PC-3 (cell line): ENCODE data around the gene DNHD1. TPM values are rescaled to one million over a fixed set of nuclear protein-coding genes. Genes with fewer than 3 reads are reported as not detected.

Experiments
- ATAC-seq: fragments of 200-7000 bp; cut with Tn5 transposase; 2 replicates; pipeline ENCODE4 v1.9.1; 2020; ENCODE audit warnings: mild to moderate bottlenecking, moderate library complexity
- BruUV-seq: library from RNA; stranded (reverse); fragments of 400-500 nt; replicated peaks from 2 replicates; lab custom pipeline; 2021; lab: Mats Ljungman, UMichigan
- CTCF ChIA-PET: fragments of 300-600 bp; sonication (Branson Sonifier 250); formaldehyde crosslinking; loops from one replicate; lab custom pipeline; 2022; ENCODE audit warnings: antibody characterized with exemption; lab: Charles Lee
- POLR2A ChIA-PET: fragments of 300-600 bp; sonication (Branson Sonifier 250); formaldehyde crosslinking; loops from one replicate; lab custom pipeline; 2022; ENCODE audit warnings: antibody characterized with exemption; ENCODE audit not compliant: unreplicated experiment; lab: Charles Lee
- DNase-seq: peaks from one replicate; pipeline ENCODE4 v3.0.0-alpha.2; 2015
- H2AFZ ChIP-seq: fragments of 300-600 bp; sonication (generic); 2 replicates; pipeline ENCODE4 v1.6.0; 2016; ENCODE audit warnings: antibody characterized with exemption, low read length
- H3F3A ChIP-seq: fragments of 300-600 bp; sonication (generic); one replicate; pipeline ENCODE4 v1.6.0; 2017; ENCODE audit warnings: antibody characterized with exemption, low read length, control low read depth, mild to moderate bottlenecking; ENCODE audit not compliant: unreplicated experiment
- H3K27ac ChIP-seq: fragments of 300-600 bp; sonication (generic); 2 replicates; pipeline ENCODE4 v1.5.1; 2016; ENCODE audit warnings: mild to moderate bottlenecking, low read length
- H3K27me3 ChIP-seq: fragments of 300-600 bp; sonication (generic); 2 replicates; pipeline ENCODE4 v1.6.1; 2016; ENCODE audit warnings: low read length, mixed read lengths
- H3K36me3 ChIP-seq: fragments of 300-600 bp; sonication (generic); 2 replicates; pipeline ENCODE4 v1.6.1; 2016; ENCODE audit warnings: low read depth, mixed run types, low read length, mixed read lengths
- H3K4me1 ChIP-seq: fragments of 300-600 bp; sonication (generic); 2 replicates; pipeline ENCODE4 v1.5.1; 2016; ENCODE audit warnings: low read length; ENCODE audit not compliant: insufficient read depth
- H3K4me2 ChIP-seq: fragments of 300-600 bp; sonication (generic); 2 replicates; pipeline ENCODE4 v1.6.0; 2016; ENCODE audit warnings: low read length
- H3K4me3 ChIP-seq: fragments of 300-600 bp; sonication (generic); 2 replicates; pipeline ENCODE4 v1.5.1; 2016; ENCODE audit warnings: mild to moderate bottlenecking, low read length, mixed read lengths
- H3K79me2 ChIP-seq: fragments of 300-600 bp; sonication (generic); 2 replicates; pipeline ENCODE4 v1.6.1; 2017; ENCODE audit warnings: low read length, mixed read lengths
- H3K9ac ChIP-seq: fragments of 300-600 bp; sonication (generic); 2 replicates; pipeline ENCODE4 v1.6.0; 2016; ENCODE audit warnings: mild to moderate bottlenecking, low read length
- H3K9me2 ChIP-seq: fragments of 300-600 bp; sonication (generic); replicated peaks from 2 replicates; pipeline ENCODE4 v1.6.1; 2016; ENCODE audit warnings: mixed run types, low read length, mixed read lengths
- H3K9me3 ChIP-seq: fragments of 300-600 bp; sonication (generic); 2 replicates; pipeline ENCODE4 v1.6.1; 2016; ENCODE audit warnings: low read length, mixed read lengths
- H4K20me1 ChIP-seq: fragments of 300-600 bp; sonication (generic); 2 replicates; pipeline ENCODE4 v1.6.1; 2016; ENCODE audit warnings: low read length, mixed read lengths
- EZH2 ChIP-seq: fragments of 300-600 bp; sonication (generic); IDR thresholded peaks from one replicate; pipeline ENCODE4 v1.6.1; 2017; ENCODE audit warnings: antibody characterized with exemption, mild to moderate bottlenecking, low read length; ENCODE audit not compliant: unreplicated experiment
- EZH2phosphoT487 ChIP-seq: fragments of 300-600 bp; sonication (generic); IDR thresholded peaks from 2 replicates; pipeline ENCODE4 v1.6.1; 2018; ENCODE audit warnings: mild to moderate bottlenecking, antibody characterized with exemption, low read length, borderline replicate concordance
- intact Hi-C: fragments of 100-400 bp; cut with micrococcal nuclease; formaldehyde crosslinking; loops from 2 replicates; pipeline ENCODE4 v1.9.0; 2023
- total RNA-seq: library from RNA; depleted of rRNA; stranded (reverse); fragments of >200 nt; gene quantifications from 2 replicates; pipeline ENCODE4 v1.2.3, GENCODE V29; 2014
- TF ChIP-seq, protein P1 (sequence below): fragments of 300-600 bp; sonication (generic); conservative IDR thresholded peaks from 2 replicates; pipeline ENCODE4 v1.5.1; 2017; ENCODE audit warnings: antibody characterized with exemption, low read depth, mild to moderate bottlenecking, low read length

Gene DNHD1
- total RNA-seq, 1 experiment from 2014 or later: 9.3 TPM

DNA sequence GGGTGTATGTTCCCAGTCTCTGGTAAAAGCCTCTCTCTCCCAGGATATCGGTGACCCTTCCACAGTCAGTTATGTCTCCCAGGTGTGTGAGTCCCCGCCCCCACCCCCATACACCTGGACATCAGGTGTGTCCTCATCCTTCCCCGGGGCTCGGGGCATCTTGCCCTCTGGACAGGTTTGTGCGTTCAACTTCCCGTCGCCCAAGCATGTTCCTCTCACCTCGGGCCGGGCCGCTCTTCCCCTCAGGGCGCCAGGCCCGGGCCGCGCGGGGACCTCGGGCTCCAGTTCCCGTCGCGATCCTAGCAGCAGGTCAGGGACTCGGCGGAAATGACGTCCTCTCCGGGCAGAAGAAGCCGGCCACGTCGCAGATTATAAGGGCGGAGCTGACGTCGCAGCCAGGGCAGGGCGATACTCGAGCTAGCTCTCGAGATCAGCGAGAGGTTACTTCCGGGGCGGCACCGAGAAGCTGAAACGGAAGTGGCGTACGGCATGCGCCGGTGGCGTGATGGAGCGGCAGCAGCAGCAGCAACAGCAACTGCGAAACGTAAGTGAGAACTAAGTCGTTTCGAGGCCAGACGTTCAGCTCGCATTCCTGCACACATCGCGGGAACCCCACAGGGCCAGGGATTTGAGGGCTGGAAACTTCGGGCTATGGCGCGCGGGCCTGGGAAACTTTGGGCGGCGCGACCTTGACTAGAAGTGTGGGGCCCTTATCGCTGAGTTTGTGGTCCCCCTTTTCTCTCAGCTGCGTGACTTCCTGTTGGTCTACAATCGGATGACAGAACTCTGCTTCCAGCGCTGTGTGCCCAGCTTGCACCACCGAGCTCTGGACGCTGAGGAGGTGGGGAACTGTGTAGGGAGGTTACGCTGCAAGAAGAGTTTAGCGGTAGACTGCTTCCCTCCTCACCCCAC, 15.8 kb upstream of the DNHD1 start, which contains the start of the genes ARFIP2 and TIMM10B:
TSS of gene ARFIP2 (minus strand) at position 320 of the 912 bp plus-strand sequence. CDS start 910 bp downstream, outside the sequence.
TSS of gene TIMM10B (plus strand) at position 490 of the 912 bp plus-strand sequence. CDS start at position 506, 16 bp downstream.
- no peaks in the 10 kb centered on the region for H3F3A ChIP-seq
- H3K79me2 ChIP-seq: peaks cover 57% of the 10 kb centered on the region

DNA sequence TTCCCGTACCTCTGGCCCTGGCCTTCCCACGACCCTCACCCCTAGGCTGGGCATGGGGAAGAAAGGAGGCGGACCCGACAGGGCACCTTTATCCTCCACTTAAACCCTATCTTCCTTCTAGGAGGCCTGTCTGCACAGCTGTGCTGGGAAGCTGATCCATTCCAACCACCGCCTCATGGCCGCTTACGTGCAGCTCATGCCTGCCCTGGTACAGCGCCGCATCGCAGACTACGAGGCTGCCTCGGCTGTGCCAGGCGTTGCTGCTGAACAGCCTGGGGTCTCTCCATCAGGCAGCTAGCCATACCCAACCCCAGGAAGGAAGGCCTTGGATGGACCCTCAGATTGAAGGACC, 15.2 kb upstream of the DNHD1 start:
- Histone ChIP-seq H3K27ac (peak overlapping the region; percentile 73), H3K27me3 (no peaks in the 10 kb centered on the region), H3K36me3 (peaks cover 47% of the 10 kb centered on the region), H3K4me3 (peak overlapping the region; percentile 95), H3K9me2 (no peaks in the 10 kb centered on the region), H3K4me1 (peaks cover 12% of the 10 kb centered on the region), H4K20me1 (no peaks in the 10 kb centered on the region), H3K79me2 (peaks cover 57% of the 10 kb centered on the region), H3K9me3 (no peaks in the 10 kb centered on the region), H3K4me2 (peak overlapping the region; percentile 92), H2AFZ (peak overlapping the region; percentile 73), H3F3A (no peaks in the 10 kb centered on the region), H3K9ac (peak overlapping the region; percentile 96)
- ChIA-PET CTCF (interaction anchor here (0.5 to 0.8 kb wide), 2 partner anchors 103 to 186 kb away, joined by 8 read pairs; no protein-coding TSS in a partner anchor), POLR2A (no interaction called here)
- ATAC-seq (peak; percentile 3; the same call in 1 of the 2 replicates), DNase-seq (no peak)
- intact Hi-C loops: loop anchor here (1.0 to 5.0 kb wide), 3 partner anchors 120 to 201 kb away; partner anchors contain the start of genes ILK, MRPL17 and RRP8
- BruUV-seq: no TSS peak
- TF ChIP-seq EZH2phosphoT487: no peak
- TF ChIP-seq EZH2: no peak
- TF ChIP-seq, protein P1, sequence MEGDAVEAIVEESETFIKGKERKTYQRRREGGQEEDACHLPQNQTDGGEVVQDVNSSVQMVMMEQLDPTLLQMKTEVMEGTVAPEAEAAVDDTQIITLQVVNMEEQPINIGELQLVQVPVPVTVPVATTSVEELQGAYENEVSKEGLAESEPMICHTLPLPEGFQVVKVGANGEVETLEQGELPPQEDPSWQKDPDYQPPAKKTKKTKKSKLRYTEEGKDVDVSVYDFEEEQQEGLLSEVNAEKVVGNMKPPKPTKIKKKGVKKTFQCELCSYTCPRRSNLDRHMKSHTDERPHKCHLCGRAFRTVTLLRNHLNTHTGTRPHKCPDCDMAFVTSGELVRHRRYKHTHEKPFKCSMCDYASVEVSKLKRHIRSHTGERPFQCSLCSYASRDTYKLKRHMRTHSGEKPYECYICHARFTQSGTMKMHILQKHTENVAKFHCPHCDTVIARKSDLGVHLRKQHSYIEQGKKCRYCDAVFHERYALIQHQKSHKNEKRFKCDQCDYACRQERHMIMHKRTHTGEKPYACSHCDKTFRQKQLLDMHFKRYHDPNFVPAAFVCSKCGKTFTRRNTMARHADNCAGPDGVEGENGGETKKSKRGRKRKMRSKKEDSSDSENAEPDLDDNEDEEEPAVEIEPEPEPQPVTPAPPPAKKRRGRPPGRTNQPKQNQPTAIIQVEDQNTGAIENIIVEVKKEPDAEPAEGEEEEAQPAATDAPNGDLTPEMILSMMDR: no peak

More for the DNA sequence above, 15.8 kb upstream of the DNHD1 start, which contains the start of the genes ARFIP2 and TIMM10B:
- peak; percentile 95 for ATAC-seq
- ChIA-PET POLR2A (interaction anchor here (0.6 to 1.0 kb wide), 5 partner anchors 25 to 883 kb away, joined by 3 to 4 read pairs (median 3); partner anchors contain the start of gene MRPL17), CTCF (interaction anchor here (0.5 to 0.8 kb wide), 2 partner anchors 103 to 187 kb away, joined by 8 read pairs; no protein-coding TSS in a partner anchor)
- H4K20me1 ChIP-seq: no peaks in the 10 kb centered on the region
- H3K27me3 ChIP-seq: no peaks in the 10 kb centered on the region
- peaks cover 17% of the 10 kb centered on the region for H3K4me1 ChIP-seq
- intact Hi-C loops: loop anchor here (1.0 to 5.0 kb wide), 3 partner anchors 121 to 202 kb away; partner anchors contain the start of genes ILK, MRPL17 and RRP8
- H3K9me2 ChIP-seq: no peaks in the 10 kb centered on the region
- peak within 1 kb of the TSS; percentile 92 for H3K4me2 ChIP-seq
- H3K9ac ChIP-seq: peak within 1 kb of the TSS; percentile 96
- DNase-seq: peak; percentile 97
- no peak for TF ChIP-seq EZH2phosphoT487
- BruUV-seq: TSS peak; percentile 47
- H3K36me3 ChIP-seq: peaks cover 48% of the 10 kb centered on the region
- peak within 1 kb of the TSS; percentile 95 for H3K4me3 ChIP-seq
- H3K27ac ChIP-seq: peak within 1 kb of the TSS; percentile 73
- no peaks in the 10 kb centered on the region for H3K9me3 ChIP-seq
- H2AFZ ChIP-seq: peak within 1 kb of the TSS; percentile 81

DNA sequence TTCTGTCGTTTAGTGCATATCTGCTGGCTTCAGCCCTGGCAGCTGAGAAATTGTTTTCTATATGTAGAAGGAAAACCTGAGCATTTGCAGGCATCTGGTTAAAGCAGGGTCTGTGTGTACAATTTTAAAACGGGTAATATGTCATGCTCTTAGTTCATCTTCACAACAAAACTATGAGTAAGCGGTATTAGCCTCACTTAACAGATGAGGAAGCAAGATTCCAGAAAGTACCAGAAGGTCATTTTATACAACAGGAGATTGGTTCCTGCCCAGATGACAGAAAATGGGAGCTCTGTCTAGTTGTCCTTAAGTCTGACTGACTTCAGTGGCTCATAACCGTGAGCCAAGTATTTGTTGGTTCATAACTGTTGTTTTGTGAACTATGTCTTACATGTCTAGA, 14.6 kb upstream of the DNHD1 start:
- Histone ChIP-seq H2AFZ (no peak overlapping the region), H3K4me2 (peak overlapping the region; percentile 92), H3K4me3 (peak overlapping the region; percentile 95), H3K36me3 (peaks cover 44% of the 10 kb centered on the region), H3K9ac (peak overlapping the region; percentile 96), H3K27ac (no peak overlapping the region), H3K4me1 (peaks cover 12% of the 10 kb centered on the region), H3F3A (no peaks in the 10 kb centered on the region), H3K9me2 (no peaks in the 10 kb centered on the region), H3K79me2 (peaks cover 57% of the 10 kb centered on the region), H4K20me1 (no peaks in the 10 kb centered on the region), H3K9me3 (no peaks in the 10 kb centered on the region), H3K27me3 (no peaks in the 10 kb centered on the region)
- intact Hi-C loops: loop anchor here (5.0 kb wide), 1 partner anchor 120 kb away; the partner anchor contains the start of genes ILK and RRP8
- ATAC-seq: no peak
- no TSS peak for BruUV-seq
- DNase-seq: no peak
- TF ChIP-seq EZH2 (no peak), EZH2phosphoT487 (no peak)
- TF ChIP-seq, protein P1: no peak
- CTCF ChIA-PET: no interaction called here
- POLR2A ChIA-PET: no interaction called here
